ENCODE results near the gene SLC14A1.
A peak's percentile ranks its signal among the peaks of the same experiment; 100 is the strongest.

SLC14A1 gene

GRCh38 chr18:45760462-45761036 lies 36.6 kb downstream of the SLC14A1 start:
- DNase-seq (ENCODE audit: low spot score) = peak; percentile 82

- DNase-seq (ENCODE audit: low spot score) = no peak
These were observed 37.6 kb downstream of the SLC14A1 start for GRCh38 chr18:45761512-45762114.

DNA sequence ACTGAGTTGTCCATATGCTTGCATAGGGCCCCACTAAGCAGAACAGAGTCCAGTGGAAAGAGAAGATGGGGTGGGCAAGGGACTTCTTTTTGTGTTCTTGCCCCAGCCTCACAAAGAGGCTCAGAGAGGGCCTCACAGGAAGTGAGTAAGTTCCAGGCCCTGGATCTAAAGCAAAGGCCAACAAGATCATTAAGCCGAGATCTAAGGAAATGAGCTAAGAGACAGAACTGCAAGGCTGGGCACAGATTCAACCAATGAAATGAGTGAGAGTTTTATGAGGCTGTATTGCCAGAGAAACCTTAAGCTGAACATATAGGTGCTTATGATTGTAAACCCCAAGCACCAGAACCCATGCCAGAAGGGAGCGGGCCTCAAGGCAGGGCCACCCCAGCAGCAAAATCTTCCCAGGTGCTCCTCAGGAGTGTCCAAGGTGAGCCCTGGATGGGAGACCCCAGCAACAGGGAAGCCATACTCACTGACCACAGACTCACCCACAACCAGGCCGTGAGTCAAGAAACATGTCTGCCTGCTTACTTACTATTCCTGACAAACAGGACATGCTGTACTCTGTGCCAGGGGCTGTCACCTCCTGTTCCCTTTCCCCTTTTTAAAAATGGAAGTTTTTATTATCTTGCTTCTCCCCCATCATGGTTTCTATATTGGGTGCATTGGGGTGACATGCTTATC lies 40.2 kb downstream of the SLC14A1 start:
- no peak for DNase-seq (ENCODE audit: low spot score)

DNA sequence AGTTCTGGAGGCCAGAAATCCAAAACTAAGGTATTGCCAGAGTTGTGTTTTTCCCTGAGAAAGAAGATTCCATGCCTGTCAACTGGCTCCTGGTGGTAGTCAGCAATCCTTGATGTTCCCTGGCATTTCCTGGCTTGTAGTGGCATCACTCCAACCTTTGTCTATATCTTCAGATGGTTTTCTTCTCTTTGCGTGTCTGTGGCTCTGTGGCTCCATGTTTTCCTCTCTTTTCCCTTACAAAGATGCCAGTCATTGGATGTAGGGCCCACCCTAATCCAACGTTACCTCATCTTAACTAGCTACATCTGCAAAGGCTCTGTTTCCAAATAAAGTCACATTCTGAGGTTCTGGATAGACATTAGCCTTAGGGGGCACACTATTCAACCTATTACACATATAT lies 41.8 kb downstream of the SLC14A1 start:
- DNase-seq (ENCODE audit: low spot score) = no peak

DNA sequence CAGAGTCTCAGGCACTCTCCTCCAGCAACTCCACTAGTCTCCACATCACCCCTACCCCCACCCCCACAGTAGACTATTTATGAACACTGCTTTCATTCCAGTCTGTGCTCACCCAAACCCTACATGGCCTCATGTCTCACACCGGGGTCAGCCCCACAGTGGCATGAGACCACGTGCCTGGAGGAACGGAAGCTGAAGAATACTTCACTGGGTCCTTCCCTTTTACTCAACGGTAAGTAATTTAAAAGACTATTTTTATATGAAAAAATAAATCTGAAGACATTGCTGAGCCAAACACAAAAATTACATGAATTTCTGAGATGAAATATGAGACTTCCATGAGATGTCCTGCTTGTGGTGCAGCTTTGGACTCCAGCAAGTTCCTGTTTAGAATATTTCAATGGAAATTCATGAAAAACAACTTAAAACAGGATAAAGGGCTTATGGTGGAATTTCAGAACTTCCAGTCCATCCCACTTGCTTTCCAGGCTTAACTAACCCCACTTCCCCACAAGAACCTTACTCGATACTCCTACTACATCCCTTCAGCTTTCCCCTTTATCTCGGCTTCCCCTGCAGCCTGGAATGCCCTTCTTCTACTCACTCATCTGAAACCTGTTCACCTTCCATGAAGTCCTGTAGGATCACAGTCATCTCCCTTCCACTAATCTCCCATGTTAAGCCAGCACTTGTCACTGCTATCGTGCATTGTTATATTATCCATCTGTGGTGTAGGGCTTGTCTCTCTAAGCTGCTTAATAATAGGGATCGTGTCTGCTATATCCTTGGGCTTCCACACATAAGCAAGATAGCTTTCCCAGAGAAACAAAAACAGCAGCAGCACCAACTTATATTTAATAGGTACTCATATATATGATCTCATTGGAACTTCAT lies 47.9 kb downstream of the SLC14A1 start:
- no peak for DNase-seq (ENCODE audit: low spot score)

DNA sequence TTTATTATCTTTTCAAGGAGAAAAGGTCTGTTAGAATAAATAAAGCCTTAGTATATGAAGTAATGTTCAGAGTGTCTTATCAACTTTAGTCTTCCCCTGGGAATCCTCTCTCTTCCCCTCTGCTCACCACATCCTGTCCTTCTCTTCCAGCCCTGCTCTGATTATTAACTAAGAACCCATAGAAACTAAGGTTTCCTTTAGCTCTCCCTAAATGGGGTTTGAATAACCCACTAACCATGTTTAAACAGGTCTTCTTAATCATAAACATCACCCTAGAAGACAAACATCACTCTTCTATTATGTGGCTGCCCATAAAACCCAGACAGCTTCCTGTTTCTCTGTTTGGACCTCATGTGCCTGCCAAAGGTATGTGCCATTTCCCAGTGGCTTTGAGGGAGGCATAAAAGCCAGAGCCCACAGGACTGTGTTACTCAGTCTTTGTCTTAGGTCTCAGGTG lies 50.1 kb downstream of the SLC14A1 start:
- no peak for DNase-seq (ENCODE audit: low spot score)

DNA sequence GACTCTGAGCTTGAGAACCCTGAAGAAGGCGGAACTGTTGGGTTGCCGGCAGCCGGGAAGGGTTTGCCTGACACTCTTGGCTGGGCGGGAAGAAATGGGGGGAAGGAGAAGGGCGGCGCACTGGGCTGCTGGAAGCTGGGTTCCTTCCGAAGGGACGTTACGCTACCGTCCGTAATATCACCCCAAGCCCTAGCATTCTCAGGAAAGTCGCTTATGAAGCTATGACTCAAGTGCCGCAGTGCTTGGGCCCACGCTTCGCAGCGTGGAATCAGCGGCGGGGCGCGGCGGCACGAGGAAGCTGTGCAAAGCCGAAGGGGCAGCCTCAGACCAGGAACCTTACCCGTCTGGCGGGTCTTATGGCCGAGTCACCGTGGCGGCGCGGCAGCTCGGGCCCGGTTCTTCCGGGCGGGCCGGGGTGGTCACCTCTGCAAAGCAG lies 51.3 kb downstream of the SLC14A1 start:
- peak; percentile 58 for DNase-seq (ENCODE audit: low spot score)

GRCh38 chr18:45775743-45776142 lies 51.8 kb downstream of the SLC14A1 start:
- no peak for DNase-seq (ENCODE audit: low spot score)

DNA sequence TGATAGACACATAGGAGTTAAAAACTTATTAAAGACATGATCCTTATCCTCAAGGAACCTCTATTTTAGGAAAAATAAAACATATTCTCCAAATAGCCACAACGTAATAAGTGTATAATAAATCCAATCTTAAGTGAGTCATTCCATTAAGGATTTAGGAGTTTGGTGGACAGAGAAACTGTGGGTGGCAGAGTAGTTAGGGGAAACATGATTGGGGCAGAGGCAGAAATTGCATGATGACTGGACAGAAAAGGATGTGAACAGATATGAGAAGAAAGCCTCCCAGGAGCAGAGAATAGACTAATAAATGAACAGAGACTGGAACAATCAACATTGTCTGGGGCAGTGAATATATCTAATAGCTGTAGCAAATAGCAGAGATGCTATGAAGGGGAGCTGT lies 53.4 kb downstream of the SLC14A1 start:
- no peak for DNase-seq (ENCODE audit: low spot score)

- no peak for DNase-seq (ENCODE audit: low spot score)
These were observed 56.6 kb downstream of the SLC14A1 start for GRCh38 chr18:45780568-45780967.

DNA sequence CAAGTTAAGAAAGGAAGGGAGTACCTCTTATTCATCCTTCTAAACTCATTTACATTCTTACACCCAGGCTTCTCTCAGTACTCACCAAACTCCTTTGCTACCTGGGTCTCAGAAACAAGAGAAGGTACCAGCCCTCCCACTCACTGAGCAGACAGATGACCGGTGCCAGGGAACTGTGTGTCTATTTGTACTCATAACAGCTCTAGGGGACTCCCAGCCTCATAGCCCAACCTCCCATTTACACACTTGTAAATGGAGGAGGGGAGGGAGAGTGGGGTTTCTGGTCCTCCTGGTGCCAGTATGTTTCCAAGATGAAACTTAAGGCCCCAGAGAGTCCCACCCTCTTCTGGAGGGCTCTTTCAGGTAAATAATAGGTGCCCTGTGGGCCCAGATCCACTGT lies 58.7 kb downstream of the SLC14A1 start:
- no peak for DNase-seq (ENCODE audit: low spot score)

DNA sequence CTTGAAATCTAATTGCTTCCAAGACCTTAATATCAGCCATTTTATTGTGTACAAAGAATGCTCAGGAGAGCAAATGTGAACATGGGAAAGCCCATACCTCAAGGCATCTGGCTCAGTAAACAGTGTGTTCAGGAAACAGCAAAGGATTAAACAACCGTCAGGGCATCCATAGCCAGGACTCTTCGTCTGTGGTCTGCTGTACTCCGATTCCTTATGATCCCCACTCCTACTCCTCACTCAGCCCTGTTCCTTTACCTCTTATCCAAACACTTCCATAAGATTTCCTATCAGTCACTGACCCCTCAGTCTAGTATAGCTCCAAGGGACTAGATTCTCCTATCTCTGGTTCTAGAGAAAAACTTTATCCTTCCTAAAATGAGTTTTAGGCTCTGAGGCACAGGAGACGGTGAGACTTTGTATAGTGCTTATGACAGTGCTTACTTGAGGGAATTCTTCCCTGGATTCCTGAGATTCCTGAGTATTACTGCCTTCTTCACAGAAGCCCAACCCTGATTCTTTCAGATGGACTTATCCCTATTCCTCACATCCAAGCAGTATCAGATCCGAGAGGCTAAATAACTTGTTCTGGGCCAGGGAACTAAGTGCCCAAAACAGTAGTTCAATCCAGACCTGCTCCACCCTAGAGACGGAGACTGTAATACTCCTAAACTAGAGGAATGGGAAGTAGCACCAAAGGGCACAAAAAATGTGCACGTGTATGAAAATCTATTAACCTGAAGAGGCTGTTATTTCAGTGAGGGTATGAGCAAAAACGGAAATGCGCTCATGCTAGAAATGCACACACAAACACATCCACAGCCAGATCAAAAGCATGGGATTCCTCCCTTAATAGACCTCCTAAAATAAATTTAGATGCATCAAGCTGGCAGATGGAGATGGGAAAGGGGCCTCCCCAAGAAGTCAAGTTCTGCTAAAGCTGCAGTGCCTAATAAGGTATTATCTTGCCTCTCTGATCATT lies 59.4 kb downstream of the SLC14A1 start:
- DNase-seq (ENCODE audit: low spot score) = peak; percentile 30

DNA sequence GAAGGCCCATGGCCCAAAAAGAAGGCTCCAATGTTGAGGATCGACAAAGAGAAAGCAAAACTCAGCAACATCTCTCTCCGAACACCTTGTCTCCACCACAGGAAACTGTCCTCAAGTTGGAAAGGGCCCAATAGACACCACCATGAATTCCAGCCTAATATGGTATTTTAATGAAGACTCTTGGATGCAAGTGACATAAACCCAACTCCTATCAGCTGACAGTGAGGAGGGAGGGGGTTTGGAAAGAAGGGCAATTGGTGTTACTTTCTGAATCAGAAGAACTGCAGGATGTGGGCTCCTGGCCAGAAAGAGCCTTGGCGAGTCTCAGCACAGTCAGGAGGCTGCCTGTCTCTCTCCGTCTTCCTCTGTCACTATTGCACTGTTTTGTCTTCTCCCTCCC lies 61.2 kb downstream of the SLC14A1 start:
- DNase-seq (ENCODE audit: low spot score) = no peak

GRCh38 chr18:45786941-45787340 lies 63.0 kb downstream of the SLC14A1 start:
- DNase-seq (ENCODE audit: low spot score) = no peak

- DNase-seq (ENCODE audit: low spot score) = no peak
These were observed 63.4 kb downstream of the SLC14A1 start for GRCh38 chr18:45787346-45787745.

- DNase-seq (ENCODE audit: low spot score) = no peak
These were observed 64.9 kb downstream of the SLC14A1 start for GRCh38 chr18:45788861-45789260.

GRCh38 chr18:45792506-45793263 lies 68.7 kb downstream of the SLC14A1 start:
- DNase-seq (ENCODE audit: low spot score) = no peak

GRCh38 chr18:45793264-45793965 lies 69.4 kb downstream of the SLC14A1 start:
- DNase-seq (ENCODE audit: low spot score) = no peak

DNA sequence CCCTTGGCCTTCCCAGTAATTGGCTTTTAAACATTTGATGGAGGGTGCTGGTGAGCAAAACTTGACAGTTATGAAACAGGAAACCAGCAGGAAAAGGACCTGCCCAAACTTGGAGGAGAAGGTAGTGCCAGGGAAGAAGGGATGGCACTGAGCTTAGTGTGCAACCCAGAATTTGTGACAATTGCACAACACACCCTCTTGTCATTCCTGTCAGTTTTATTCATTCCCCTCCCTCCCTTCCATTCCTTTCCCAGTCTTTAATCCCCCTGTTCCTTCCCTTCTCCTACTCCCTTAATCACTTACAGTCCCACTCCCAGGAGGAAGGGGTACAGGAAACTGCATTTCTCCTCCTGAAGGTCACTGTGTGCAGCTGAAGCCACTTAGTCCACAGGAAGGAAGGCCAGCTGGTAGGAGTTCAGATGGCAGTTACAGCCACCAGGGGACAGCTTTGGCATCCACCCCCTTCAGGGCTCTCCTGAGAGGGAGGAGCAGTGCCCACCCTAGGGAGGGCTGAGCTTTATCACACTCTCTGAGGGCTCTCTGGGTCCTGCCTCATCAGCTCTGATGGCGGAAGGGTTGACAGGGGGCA lies 77.5 kb downstream of the SLC14A1 start:
- no peak for DNase-seq (ENCODE audit: low spot score)

Data from iPS-NIHi11 (cell line).